T-cell (primary cell): ENCODE measurements around the gene IGFBP3. TPM values are rescaled to one million over a fixed set of nuclear protein-coding genes. Genes with fewer than 3 reads are reported as not detected.

Experiments used
- ATAC-seq, 4 experiments: fragments of 200-7000 bp in 3 of 4; fragments of 150-1000 bp in 1 of 4; cut with Tn5 transposase; replicated peaks in 1 of 4; 1 replicate in 3 of 4; 2 replicates in 1 of 4; pipeline ENCODE4 v1.10.0; 2021; ENCODE audit warnings: moderate library complexity in 3 of 4, mild to moderate bottlenecking in 2 of 4, moderate number of reproducible peaks in 1 of 4
- CTCF ChIA-PET, 2 donors: fragments of 300-600 bp; sonication (Branson Sonifier 250); formaldehyde crosslinking; loops; one replicate each; lab custom pipeline; 2022; ENCODE audit warnings: antibody characterized with exemption in 2 of 2; lab: Charles Lee
- POLR2A ChIA-PET, 2 donors: fragments of 300-600 bp; sonication (Branson Sonifier 250); formaldehyde crosslinking; loops; one replicate each; lab custom pipeline; 2022; ENCODE audit warnings: antibody characterized with exemption in 2 of 2; lab: Charles Lee
- DNase-seq, 35 experiments: peaks; one replicate each; pipeline versions ENCODE4 v3.0.0 to v3.0.0-alpha.2; 2013 to 2023
- H3K27ac ChIP-seq: one replicate; pipeline ENCODE4 v1.5.1; 2013; ENCODE audit warnings: low read length
- H3K27me3 ChIP-seq, 2 experiments: replicated peaks in 1 of 2; 1 replicate in 1 of 2; 2 replicates in 1 of 2; pipeline versions ENCODE4 v1.6.1 to v1.7.0; 2013; ENCODE audit warnings: low read length in 1 of 2, mixed read lengths in 1 of 2; ENCODE audit not compliant: control insufficient read depth in 2 of 2, insufficient read depth in 2 of 2; ENCODE audit errors: extremely low read depth in 1 of 2
- H3K36me3 ChIP-seq, 2 donors: 1 replicate in 1 of 2; 2 replicates in 1 of 2; pipeline versions ENCODE4 v1.6.1 to v1.7.0; 2013; ENCODE audit warnings: low read length in 1 of 2; ENCODE audit not compliant: control insufficient read depth in 2 of 2, insufficient read depth in 1 of 2; ENCODE audit errors: extremely low read depth in 1 of 2
- H3K4me1 ChIP-seq, 2 experiments: 1 replicate in 1 of 2; 2 replicates in 1 of 2; pipeline versions ENCODE4 v1.6.1 to v1.7.0; 2013; ENCODE audit warnings: low read length in 2 of 2, mixed read lengths in 1 of 2; ENCODE audit not compliant: insufficient read depth in 2 of 2, control insufficient read depth in 1 of 2; ENCODE audit errors: extremely low read depth in 1 of 2
- H3K4me3 ChIP-seq, 2 donors: 1 replicate in 1 of 2; 2 replicates in 1 of 2; pipeline versions ENCODE4 v1.5.1 to v1.7.0; 2013; ENCODE audit warnings: mild to moderate bottlenecking in 2 of 2, low read length in 1 of 2, moderate library complexity in 1 of 2; ENCODE audit not compliant: control insufficient read depth in 1 of 2; ENCODE audit errors: extremely low read depth in 1 of 2
- H3K9me3 ChIP-seq: 2 replicates; pipeline ENCODE4 v1.7.0; 2013
- H3K27ac Mint-ChIP-seq, 2 donors: one replicate each; pipeline ENCODE4 v1.8.0; 2020 to 2021; ENCODE audit warnings: mild to moderate bottlenecking in 2 of 2, mixed read lengths in 2 of 2
- H3K27me3 Mint-ChIP-seq, 2 donors: one replicate each; pipeline ENCODE4 v1.8.0; 2021 to 2022; ENCODE audit warnings: mixed read lengths in 2 of 2
- H3K36me3 Mint-ChIP-seq: one replicate; pipeline ENCODE4 v1.8.0; 2021; ENCODE audit warnings: mixed read lengths
- H3K4me1 Mint-ChIP-seq, 3 donors: one replicate each; pipeline ENCODE4 v1.8.0; 2020 to 2022; ENCODE audit warnings: mixed read lengths in 3 of 3, mild to moderate bottlenecking in 1 of 3
- H3K4me3 Mint-ChIP-seq, 3 donors: one replicate each; pipeline ENCODE4 v1.8.0; 2020 to 2022; ENCODE audit warnings: mild to moderate bottlenecking in 3 of 3, mixed read lengths in 3 of 3, moderate library complexity in 3 of 3
- H3K9me3 Mint-ChIP-seq, 3 donors: one replicate each; pipeline ENCODE4 v1.8.0; 2020 to 2022; ENCODE audit warnings: mixed read lengths in 3 of 3
- WGBS: methylation state at CpG from one replicate; pipeline ENCODE4 v1.1.5; 2013; ENCODE audit warnings: missing lambda C conversion rate; ENCODE audit not compliant: insufficient coverage; 5-methylcytosine and 5-hydroxymethylcytosine counted together
- total RNA-seq, 35 experiments: library from RNA in 6 of 35; stranded (reverse) in 6 of 35; fragments of 120-200 nt in 1 of 35; gene quantifications; one replicate each; pipeline versions ENCODE4 v1.2.1 to v1.2.4 and lab custom pipeline; 2013 to 2026

Gene IGFBP3
- total RNA-seq, 5 donors from 2014 or later (not counting 1 experiment from before 2014, with no cell fraction given): 3.9 to 20.5 (median 8.2) TPM

- H3K4me1 Mint-ChIP-seq: peaks cover 8 to 12% (median 9%) of the 10 kb centered on the region in 3 donors
- peak overlapping the region in 2 of 3 donors; percentile 11 to 45 for H3K4me3 Mint-ChIP-seq
- peak overlapping the region in 1 of 2 donors; percentile 50 for H3K27ac Mint-ChIP-seq
- peaks cover 18 to 32% of the 10 kb centered on the region in 2 donors for H3K27me3 Mint-ChIP-seq
- WGBS: 40% methylated on average over 1 of the region's 3 CpGs
- H3K36me3 Mint-ChIP-seq: no peaks in the 10 kb centered on the region
- Histone ChIP-seq H3K36me3 (no peaks in the 10 kb centered on the region), H3K4me1 (peaks cover 3 to 6% of the 10 kb centered on the region in 2 experiments), H3K27ac (no peak overlapping the region), H3K4me3 (no peak overlapping the region), H3K9me3 (no peaks in the 10 kb centered on the region), H3K27me3 (peaks cover 5 to 6% of the 10 kb centered on the region in 2 experiments)
- CTCF ChIA-PET: no interaction called here
- peaks cover 0 to 5% (median 0%) of the 10 kb centered on the region in 3 donors for H3K9me3 Mint-ChIP-seq
- POLR2A ChIA-PET: no interaction called here
- DNase-seq (no peak), ATAC-seq (no peak)
These were observed 6.6 kb upstream of the IGFBP3 start for GRCh38 chr7:45927721-45928120.

GRCh38 chr7:45924283-45924682, 3.2 kb upstream of the IGFBP3 start:
- H3K36me3 ChIP-seq: no peaks in the 10 kb centered on the region
- no peaks in the 10 kb centered on the region for H3K9me3 ChIP-seq
- WGBS: 68% methylated on average over 3 of the region's 5 CpGs
- H3K27ac ChIP-seq: no peak overlapping the region
- ATAC-seq (no peak), DNase-seq (no peak)
- H3K9me3 Mint-ChIP-seq: peaks cover 0 to 5% (median 0%) of the 10 kb centered on the region in 3 donors
- no peak overlapping the region for H3K27ac Mint-ChIP-seq
- peaks cover 23 to 34% (median 29%) of the 10 kb centered on the region in 3 donors for H3K4me1 Mint-ChIP-seq
- CTCF ChIA-PET: no interaction called here
- POLR2A ChIA-PET: no interaction called here
- peaks cover 43 to 52% of the 10 kb centered on the region in 2 donors for H3K27me3 Mint-ChIP-seq
- no peak overlapping the region for H3K4me3 ChIP-seq
- peaks cover 22 to 26% of the 10 kb centered on the region in 2 experiments for H3K27me3 ChIP-seq
- H3K4me3 Mint-ChIP-seq: no peak overlapping the region
- peaks cover 6 to 24% of the 10 kb centered on the region in 2 experiments for H3K4me1 ChIP-seq
- no peaks in the 10 kb centered on the region for H3K36me3 Mint-ChIP-seq

- DNase-seq (no peak), ATAC-seq (no peak)
- H3K9me3 ChIP-seq: no peaks in the 10 kb centered on the region
- ChIA-PET POLR2A (no interaction called here), CTCF (interaction anchor here in 1 of 2 donors (2.0 kb wide), 1 partner anchor 10 kb away, joined by 9 read pairs; no protein-coding TSS in a partner anchor)
- Mint-ChIP-seq H3K27me3 (peaks cover 46 to 55% of the 10 kb centered on the region in 2 donors), H3K27ac (no peak overlapping the region), H3K4me1 (peaks cover 23 to 37% (median 33%) of the 10 kb centered on the region in 3 donors), H3K4me3 (no peak overlapping the region), H3K9me3 (peaks cover 0 to 5% (median 0%) of the 10 kb centered on the region in 3 donors), H3K36me3 (no peaks in the 10 kb centered on the region)
- peaks cover 6 to 24% of the 10 kb centered on the region in 2 experiments for H3K4me1 ChIP-seq
- peaks cover 24 to 26% of the 10 kb centered on the region in 2 experiments for H3K27me3 ChIP-seq
- no peak overlapping the region for H3K27ac ChIP-seq
- H3K36me3 ChIP-seq: no peaks in the 10 kb centered on the region
- 64% methylated on average over 6 of the region's 6 CpGs for WGBS
- H3K4me3 ChIP-seq: no peak overlapping the region
These were observed 2.7 kb upstream of the IGFBP3 start for GRCh38 chr7:45923818-45924217.

GRCh38 chr7:45923290-45923689, 2.2 kb upstream of the IGFBP3 start:
- Histone ChIP-seq H3K4me3 (peak overlapping the region in 1 of 2 donors; percentile 12), H3K4me1 (peaks cover 6 to 28% of the 10 kb centered on the region in 2 experiments), H3K27ac (no peak overlapping the region), H3K9me3 (no peaks in the 10 kb centered on the region), H3K27me3 (peaks cover 24 to 30% of the 10 kb centered on the region in 2 experiments), H3K36me3 (no peaks in the 10 kb centered on the region)
- no peaks in the 10 kb centered on the region for H3K9me3 Mint-ChIP-seq
- H3K27me3 Mint-ChIP-seq: peaks cover 51 to 54% of the 10 kb centered on the region in 2 donors
- no peaks in the 10 kb centered on the region for H3K36me3 Mint-ChIP-seq
- CTCF ChIA-PET: interaction anchor here (0.9 to 2.0 kb wide), 4 partner anchors 9 to 1169 kb away, joined by 3 to 9 read pairs (median 3); no protein-coding TSS in a partner anchor
- peaks cover 23 to 40% (median 35%) of the 10 kb centered on the region in 3 donors for H3K4me1 Mint-ChIP-seq
- H3K27ac Mint-ChIP-seq: peak overlapping the region; percentile 76 to 85
- WGBS: no CpG with 5 or more reads among the region's 9 CpGs
- DNase-seq: peak in 24 of 35 experiments; percentile 21 to 62 (median 36)
- ATAC-seq: no peak
- peak overlapping the region; percentile 53 to 67 (median 63) for H3K4me3 Mint-ChIP-seq
- POLR2A ChIA-PET: no interaction called here

GRCh38 chr7:45922810-45923209, 1.7 kb upstream of the IGFBP3 start:
- peak in 6 of 35 experiments; percentile 15 to 39 (median 18) for DNase-seq
- WGBS: 2% methylated on average over 10 of the region's 11 CpGs
- H3K27ac ChIP-seq: peak overlapping the region; percentile 38
- no peaks in the 10 kb centered on the region for H3K36me3 ChIP-seq
- peak in 3 of 4 experiments; percentile 36 to 50 (median 47) for ATAC-seq
- no peaks in the 10 kb centered on the region for H3K9me3 ChIP-seq
- peaks cover 23 to 44% (median 35%) of the 10 kb centered on the region in 3 donors for H3K4me1 Mint-ChIP-seq
- peaks cover 56% of the 10 kb centered on the region in 2 donors for H3K27me3 Mint-ChIP-seq
- H3K4me3 Mint-ChIP-seq: peak overlapping the region; percentile 53 to 67 (median 63)
- peaks cover 28 to 34% of the 10 kb centered on the region in 2 experiments for H3K27me3 ChIP-seq
- H3K4me1 ChIP-seq: peaks cover 6 to 30% of the 10 kb centered on the region in 2 experiments
- CTCF ChIA-PET: interaction anchor here (0.6 to 2.0 kb wide), 8 partner anchors 9 to 1169 kb away, joined by 3 to 9 read pairs (median 4); no protein-coding TSS in a partner anchor
- peak overlapping the region; percentile 12 to 54 for H3K4me3 ChIP-seq
- POLR2A ChIA-PET: interaction anchor here in 1 of 2 donors (0.6 kb wide), 1 partner anchor 158 kb away, joined by 3 read pairs; no protein-coding TSS in a partner anchor
- H3K27ac Mint-ChIP-seq: peak overlapping the region; percentile 76 to 85
- H3K36me3 Mint-ChIP-seq: no peaks in the 10 kb centered on the region
- no peaks in the 10 kb centered on the region for H3K9me3 Mint-ChIP-seq

GRCh38 chr7:45921699-45922519, 837 bp upstream of the IGFBP3 start:
- no peaks in the 10 kb centered on the region for H3K9me3 ChIP-seq
- POLR2A ChIA-PET: interaction anchor here in 1 of 2 donors (0.6 kb wide), 2 partner anchors 8 to 158 kb away, joined by 3 read pairs; no protein-coding TSS in a partner anchor
- peaks cover 23 to 44% (median 35%) of the 10 kb centered on the region in 3 donors for H3K4me1 Mint-ChIP-seq
- DNase-seq: peak in 6 of 35 experiments; percentile 11 to 34 (median 16)
- peaks cover 29 to 41% of the 10 kb centered on the region in 2 experiments for H3K27me3 ChIP-seq
- peaks cover 6 to 33% of the 10 kb centered on the region in 2 experiments for H3K4me1 ChIP-seq
- CTCF ChIA-PET: interaction anchor here (0.9 to 2.0 kb wide), 5 partner anchors 8 to 1170 kb away, joined by 3 to 9 read pairs (median 4); no protein-coding TSS in a partner anchor
- peak overlapping the region in 1 of 2 donors; percentile 24 for H3K4me3 ChIP-seq
- WGBS: 6% methylated on average over 21 of the region's 36 CpGs
- H3K27me3 Mint-ChIP-seq: peaks cover 62 to 65% of the 10 kb centered on the region in 2 donors
- peak overlapping the region; percentile 76 to 85 for H3K27ac Mint-ChIP-seq
- peak overlapping the region; percentile 45 to 63 (median 53) for H3K4me3 Mint-ChIP-seq
- H3K27ac ChIP-seq: peak overlapping the region; percentile 38
- H3K36me3 Mint-ChIP-seq: no peaks in the 10 kb centered on the region
- ATAC-seq: no peak
- H3K36me3 ChIP-seq: no peaks in the 10 kb centered on the region
- H3K9me3 Mint-ChIP-seq: no peaks in the 10 kb centered on the region
